ENCODE data around the gene MTARC1. TPM values are rescaled to one million over a fixed set of nuclear protein-coding genes. Genes with fewer than 3 reads are reported as not detected.

The MTARC1 gene
- total RNA-seq, 1 experiment from 2014 or later = 26.5 TPM

DNA sequence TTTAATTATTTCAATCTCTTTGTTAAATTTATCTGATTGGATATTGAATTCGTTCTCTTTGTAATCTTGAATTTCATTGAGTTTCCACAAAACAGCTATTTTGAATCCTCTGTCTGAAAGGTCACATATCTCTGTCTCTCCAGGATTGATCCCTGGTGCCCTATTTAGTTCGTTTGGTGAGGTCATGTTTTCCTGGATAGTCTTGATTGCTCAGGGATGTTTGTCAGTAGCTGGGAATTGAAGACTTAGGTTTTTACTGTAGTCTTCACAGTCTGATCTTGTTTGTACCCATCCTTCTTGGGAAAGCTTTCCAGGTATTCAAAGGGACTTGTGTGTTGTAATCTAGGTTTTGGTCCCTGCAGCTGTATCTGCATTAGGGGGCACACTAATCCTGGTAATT, 45.4 kb upstream of the MTARC1 start:
- ATAC-seq (no peak), DNase-seq (ENCODE audit: low read depth, low spot score) (no peak)
- no TSS peak for BruUV-seq (replicated peaks)
- Histone ChIP-seq H3K27me3 (ENCODE audit: insufficient read depth, low read length) (no peaks in the 10 kb centered on the region), H2AFZ (ENCODE audit: low read depth, low read length, poor library complexity, severe bottlenecking) (no peak overlapping the region), H3K4me3 (replicated peaks in 1 of 2; ENCODE audit: low read depth in 1 of 2, low read length in 2 of 2) (no peak overlapping the region), H3K4me1 (ENCODE audit: control insufficient read depth in 1 of 2, insufficient read depth in 2 of 2, low read length in 2 of 2) (no peaks in the 10 kb centered on the region), H4K20me1 (ENCODE audit: insufficient read depth) (no peaks in the 10 kb centered on the region), H3K27ac (ENCODE audit: low read depth, low read length) (no peak overlapping the region), H3K79me2 (ENCODE audit: insufficient read depth, low read length) (no peaks in the 10 kb centered on the region), H3K4me2 (ENCODE audit: low read length) (no peak overlapping the region), H3K9ac (ENCODE audit: low read length) (no peak overlapping the region), H3K36me3 (ENCODE audit: control insufficient read depth in 1 of 2, insufficient read depth in 2 of 2, low read length in 2 of 2) (no peaks in the 10 kb centered on the region), H3K9me2 (ENCODE audit: insufficient read depth) (peaks cover 3% of the 10 kb centered on the region; the same call in 1 of the 2 replicates), H3K9me3 (ENCODE audit: control insufficient read depth in 1 of 2, insufficient read depth in 1 of 2, low read depth in 1 of 2, low read length in 2 of 2) (no peaks in the 10 kb centered on the region)
- TF ChIP-seq, protein P1, sequence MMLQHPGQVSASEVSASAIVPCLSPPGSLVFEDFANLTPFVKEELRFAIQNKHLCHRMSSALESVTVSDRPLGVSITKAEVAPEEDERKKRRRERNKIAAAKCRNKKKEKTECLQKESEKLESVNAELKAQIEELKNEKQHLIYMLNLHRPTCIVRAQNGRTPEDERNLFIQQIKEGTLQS (IDR thresholded peaks at IDR 0.05) = no peak
- TF ChIP-seq ZNF274 (IDR thresholded peaks at IDR 0.05; ENCODE audit: low read depth, low read length) (no peak), SRF (IDR thresholded peaks at IDR 0.05; ENCODE audit: low read depth) (no peak), EZH2phosphoT487 (IDR thresholded peaks at IDR 0.05; ENCODE audit: borderline replicate concordance) (no peak), SP1 (IDR thresholded peaks at IDR 0.05; ENCODE audit: low read depth) (no peak), POLR2A (IDR thresholded peaks at IDR 0.05; ENCODE audit: borderline replicate concordance, extremely low read depth, insufficient read depth, insufficient read length) (no peak), EGR1 (IDR thresholded peaks at IDR 0.05; ENCODE audit: low read depth) (no peak), FOSL1 (IDR thresholded peaks at IDR 0.05; ENCODE audit: low read depth) (no peak)
- TF ChIP-seq, protein P2, sequence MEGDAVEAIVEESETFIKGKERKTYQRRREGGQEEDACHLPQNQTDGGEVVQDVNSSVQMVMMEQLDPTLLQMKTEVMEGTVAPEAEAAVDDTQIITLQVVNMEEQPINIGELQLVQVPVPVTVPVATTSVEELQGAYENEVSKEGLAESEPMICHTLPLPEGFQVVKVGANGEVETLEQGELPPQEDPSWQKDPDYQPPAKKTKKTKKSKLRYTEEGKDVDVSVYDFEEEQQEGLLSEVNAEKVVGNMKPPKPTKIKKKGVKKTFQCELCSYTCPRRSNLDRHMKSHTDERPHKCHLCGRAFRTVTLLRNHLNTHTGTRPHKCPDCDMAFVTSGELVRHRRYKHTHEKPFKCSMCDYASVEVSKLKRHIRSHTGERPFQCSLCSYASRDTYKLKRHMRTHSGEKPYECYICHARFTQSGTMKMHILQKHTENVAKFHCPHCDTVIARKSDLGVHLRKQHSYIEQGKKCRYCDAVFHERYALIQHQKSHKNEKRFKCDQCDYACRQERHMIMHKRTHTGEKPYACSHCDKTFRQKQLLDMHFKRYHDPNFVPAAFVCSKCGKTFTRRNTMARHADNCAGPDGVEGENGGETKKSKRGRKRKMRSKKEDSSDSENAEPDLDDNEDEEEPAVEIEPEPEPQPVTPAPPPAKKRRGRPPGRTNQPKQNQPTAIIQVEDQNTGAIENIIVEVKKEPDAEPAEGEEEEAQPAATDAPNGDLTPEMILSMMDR (IDR thresholded peaks at IDR 0.05 in 2 of 3, conservative IDR thresholded peaks at IDR 0.05 in 1 of 3; ENCODE audit: borderline replicate concordance in 1 of 3, insufficient read depth in 1 of 3, low read depth in 2 of 3, low read length in 2 of 3) = no peak
- CTCF ChIA-PET = interaction anchor here (2.4 kb wide), 1 partner anchor 8 kb away, joined by 9 read pairs; no protein-coding TSS in a partner anchor
- RAD21 ChIA-PET (ENCODE audit: low non-redundant PET in 1 of 2, low total read pairs in 2 of 2, uncharacterized antibody in 2 of 2, unreplicated experiment in 2 of 2) = no interaction called here
- intact Hi-C loops (cut with micrococcal nuclease) = no loop called here
- POLR2A ChIA-PET = no interaction called here

DNA sequence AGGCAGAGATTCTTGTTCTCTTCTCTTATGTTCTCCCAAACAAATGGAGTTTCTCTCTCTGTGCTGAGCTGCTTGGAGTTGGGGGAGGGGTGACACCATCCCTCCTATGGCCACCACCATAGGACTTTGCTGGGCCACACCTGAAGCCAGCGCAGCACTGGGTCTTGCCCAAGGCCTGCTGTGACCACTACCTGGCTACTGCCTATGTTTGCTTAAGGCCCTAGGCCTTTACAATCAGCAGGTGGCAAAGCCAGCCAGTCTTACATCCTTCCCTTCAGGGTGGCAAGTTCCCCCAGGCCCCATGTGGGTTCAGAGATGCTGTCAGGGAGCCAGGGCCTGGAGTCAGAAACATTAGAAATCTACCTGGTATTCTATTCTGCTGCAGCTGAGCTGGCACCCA, 44.9 kb upstream of the MTARC1 start:
- no peaks in the 10 kb centered on the region for H3K27me3 ChIP-seq (ENCODE audit: insufficient read depth, low read length)
- H3K4me3 ChIP-seq (replicated peaks in 1 of 2; ENCODE audit: low read depth in 1 of 2, low read length in 2 of 2) = no peak overlapping the region
- DNase-seq (ENCODE audit: low read depth, low spot score) (no peak), ATAC-seq (no peak)
- BruUV-seq (replicated peaks) = no TSS peak
- no peak overlapping the region for H3K27ac ChIP-seq (ENCODE audit: low read depth, low read length)
- H3K9me3 ChIP-seq (ENCODE audit: control insufficient read depth in 1 of 2, insufficient read depth in 1 of 2, low read depth in 1 of 2, low read length in 2 of 2) = no peaks in the 10 kb centered on the region
- no peak overlapping the region for H3K4me2 ChIP-seq (ENCODE audit: low read length)
- H3K9me2 ChIP-seq (ENCODE audit: insufficient read depth) = peaks cover 3% of the 10 kb centered on the region; the same call in 1 of the 2 replicates
- H3K79me2 ChIP-seq (ENCODE audit: insufficient read depth, low read length) = no peaks in the 10 kb centered on the region
- no peaks in the 10 kb centered on the region for H3K36me3 ChIP-seq (ENCODE audit: control insufficient read depth in 1 of 2, insufficient read depth in 2 of 2, low read length in 2 of 2)
- ChIA-PET POLR2A (no interaction called here), CTCF (interaction anchor here (2.4 kb wide), 1 partner anchor 9 kb away, joined by 9 read pairs; no protein-coding TSS in a partner anchor), RAD21 (ENCODE audit: low non-redundant PET in 1 of 2, low total read pairs in 2 of 2, uncharacterized antibody in 2 of 2, unreplicated experiment in 2 of 2) (no interaction called here)
- H3K4me1 ChIP-seq (ENCODE audit: control insufficient read depth in 1 of 2, insufficient read depth in 2 of 2, low read length in 2 of 2) = no peaks in the 10 kb centered on the region
- H3K9ac ChIP-seq (ENCODE audit: low read length) = no peak overlapping the region
- H4K20me1 ChIP-seq (ENCODE audit: insufficient read depth) = no peaks in the 10 kb centered on the region
- intact Hi-C loops (cut with micrococcal nuclease) = no loop called here
- H2AFZ ChIP-seq (ENCODE audit: low read depth, low read length, poor library complexity, severe bottlenecking) = no peak overlapping the region
- TF ChIP-seq, protein P3, sequence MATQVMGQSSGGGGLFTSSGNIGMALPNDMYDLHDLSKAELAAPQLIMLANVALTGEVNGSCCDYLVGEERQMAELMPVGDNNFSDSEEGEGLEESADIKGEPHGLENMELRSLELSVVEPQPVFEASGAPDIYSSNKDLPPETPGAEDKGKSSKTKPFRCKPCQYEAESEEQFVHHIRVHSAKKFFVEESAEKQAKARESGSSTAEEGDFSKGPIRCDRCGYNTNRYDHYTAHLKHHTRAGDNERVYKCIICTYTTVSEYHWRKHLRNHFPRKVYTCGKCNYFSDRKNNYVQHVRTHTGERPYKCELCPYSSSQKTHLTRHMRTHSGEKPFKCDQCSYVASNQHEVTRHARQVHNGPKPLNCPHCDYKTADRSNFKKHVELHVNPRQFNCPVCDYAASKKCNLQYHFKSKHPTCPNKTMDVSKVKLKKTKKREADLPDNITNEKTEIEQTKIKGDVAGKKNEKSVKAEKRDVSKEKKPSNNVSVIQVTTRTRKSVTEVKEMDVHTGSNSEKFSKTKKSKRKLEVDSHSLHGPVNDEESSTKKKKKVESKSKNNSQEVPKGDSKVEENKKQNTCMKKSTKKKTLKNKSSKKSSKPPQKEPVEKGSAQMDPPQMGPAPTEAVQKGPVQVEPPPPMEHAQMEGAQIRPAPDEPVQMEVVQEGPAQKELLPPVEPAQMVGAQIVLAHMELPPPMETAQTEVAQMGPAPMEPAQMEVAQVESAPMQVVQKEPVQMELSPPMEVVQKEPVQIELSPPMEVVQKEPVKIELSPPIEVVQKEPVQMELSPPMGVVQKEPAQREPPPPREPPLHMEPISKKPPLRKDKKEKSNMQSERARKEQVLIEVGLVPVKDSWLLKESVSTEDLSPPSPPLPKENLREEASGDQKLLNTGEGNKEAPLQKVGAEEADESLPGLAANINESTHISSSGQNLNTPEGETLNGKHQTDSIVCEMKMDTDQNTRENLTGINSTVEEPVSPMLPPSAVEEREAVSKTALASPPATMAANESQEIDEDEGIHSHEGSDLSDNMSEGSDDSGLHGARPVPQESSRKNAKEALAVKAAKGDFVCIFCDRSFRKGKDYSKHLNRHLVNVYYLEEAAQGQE (IDR thresholded peaks at IDR 0.05; ENCODE audit: low read depth) = no peak
- no peak for TF ChIP-seq CEBPB (IDR thresholded peaks at IDR 0.05; ENCODE audit: low read depth)
- TF ChIP-seq JUND (IDR thresholded peaks at IDR 0.05) = no peak
- TF ChIP-seq SP1 (IDR thresholded peaks at IDR 0.05; ENCODE audit: low read depth) = no peak
- TF ChIP-seq POLR2A (IDR thresholded peaks at IDR 0.05; ENCODE audit: borderline replicate concordance, extremely low read depth, insufficient read depth, insufficient read length) = no peak
- TF ChIP-seq, protein P2 (IDR thresholded peaks at IDR 0.05 in 2 of 3, conservative IDR thresholded peaks at IDR 0.05 in 1 of 3; ENCODE audit: borderline replicate concordance in 1 of 3, insufficient read depth in 1 of 3, low read depth in 2 of 3, low read length in 2 of 3) = no peak
- no peak for TF ChIP-seq ZFX (IDR thresholded peaks at IDR 0.05)
